Measurements from ENCODE around the gene GRHL1. TPM values are rescaled to one million over a fixed set of nuclear protein-coding genes. Genes with fewer than 3 reads are reported as not detected.

Gene GRHL1
- total and polyA plus RNA-seq, 2 of the 8 experiments (the other 6 are each of a cell fraction or from before 2014, with no cell fraction given): 1.3 to 3.6 TPM

GRCh38 chr2:10035633-10036032, 84.1 kb downstream of the GRHL1 start (continued):
- TF ChIP-seq, protein P1, sequence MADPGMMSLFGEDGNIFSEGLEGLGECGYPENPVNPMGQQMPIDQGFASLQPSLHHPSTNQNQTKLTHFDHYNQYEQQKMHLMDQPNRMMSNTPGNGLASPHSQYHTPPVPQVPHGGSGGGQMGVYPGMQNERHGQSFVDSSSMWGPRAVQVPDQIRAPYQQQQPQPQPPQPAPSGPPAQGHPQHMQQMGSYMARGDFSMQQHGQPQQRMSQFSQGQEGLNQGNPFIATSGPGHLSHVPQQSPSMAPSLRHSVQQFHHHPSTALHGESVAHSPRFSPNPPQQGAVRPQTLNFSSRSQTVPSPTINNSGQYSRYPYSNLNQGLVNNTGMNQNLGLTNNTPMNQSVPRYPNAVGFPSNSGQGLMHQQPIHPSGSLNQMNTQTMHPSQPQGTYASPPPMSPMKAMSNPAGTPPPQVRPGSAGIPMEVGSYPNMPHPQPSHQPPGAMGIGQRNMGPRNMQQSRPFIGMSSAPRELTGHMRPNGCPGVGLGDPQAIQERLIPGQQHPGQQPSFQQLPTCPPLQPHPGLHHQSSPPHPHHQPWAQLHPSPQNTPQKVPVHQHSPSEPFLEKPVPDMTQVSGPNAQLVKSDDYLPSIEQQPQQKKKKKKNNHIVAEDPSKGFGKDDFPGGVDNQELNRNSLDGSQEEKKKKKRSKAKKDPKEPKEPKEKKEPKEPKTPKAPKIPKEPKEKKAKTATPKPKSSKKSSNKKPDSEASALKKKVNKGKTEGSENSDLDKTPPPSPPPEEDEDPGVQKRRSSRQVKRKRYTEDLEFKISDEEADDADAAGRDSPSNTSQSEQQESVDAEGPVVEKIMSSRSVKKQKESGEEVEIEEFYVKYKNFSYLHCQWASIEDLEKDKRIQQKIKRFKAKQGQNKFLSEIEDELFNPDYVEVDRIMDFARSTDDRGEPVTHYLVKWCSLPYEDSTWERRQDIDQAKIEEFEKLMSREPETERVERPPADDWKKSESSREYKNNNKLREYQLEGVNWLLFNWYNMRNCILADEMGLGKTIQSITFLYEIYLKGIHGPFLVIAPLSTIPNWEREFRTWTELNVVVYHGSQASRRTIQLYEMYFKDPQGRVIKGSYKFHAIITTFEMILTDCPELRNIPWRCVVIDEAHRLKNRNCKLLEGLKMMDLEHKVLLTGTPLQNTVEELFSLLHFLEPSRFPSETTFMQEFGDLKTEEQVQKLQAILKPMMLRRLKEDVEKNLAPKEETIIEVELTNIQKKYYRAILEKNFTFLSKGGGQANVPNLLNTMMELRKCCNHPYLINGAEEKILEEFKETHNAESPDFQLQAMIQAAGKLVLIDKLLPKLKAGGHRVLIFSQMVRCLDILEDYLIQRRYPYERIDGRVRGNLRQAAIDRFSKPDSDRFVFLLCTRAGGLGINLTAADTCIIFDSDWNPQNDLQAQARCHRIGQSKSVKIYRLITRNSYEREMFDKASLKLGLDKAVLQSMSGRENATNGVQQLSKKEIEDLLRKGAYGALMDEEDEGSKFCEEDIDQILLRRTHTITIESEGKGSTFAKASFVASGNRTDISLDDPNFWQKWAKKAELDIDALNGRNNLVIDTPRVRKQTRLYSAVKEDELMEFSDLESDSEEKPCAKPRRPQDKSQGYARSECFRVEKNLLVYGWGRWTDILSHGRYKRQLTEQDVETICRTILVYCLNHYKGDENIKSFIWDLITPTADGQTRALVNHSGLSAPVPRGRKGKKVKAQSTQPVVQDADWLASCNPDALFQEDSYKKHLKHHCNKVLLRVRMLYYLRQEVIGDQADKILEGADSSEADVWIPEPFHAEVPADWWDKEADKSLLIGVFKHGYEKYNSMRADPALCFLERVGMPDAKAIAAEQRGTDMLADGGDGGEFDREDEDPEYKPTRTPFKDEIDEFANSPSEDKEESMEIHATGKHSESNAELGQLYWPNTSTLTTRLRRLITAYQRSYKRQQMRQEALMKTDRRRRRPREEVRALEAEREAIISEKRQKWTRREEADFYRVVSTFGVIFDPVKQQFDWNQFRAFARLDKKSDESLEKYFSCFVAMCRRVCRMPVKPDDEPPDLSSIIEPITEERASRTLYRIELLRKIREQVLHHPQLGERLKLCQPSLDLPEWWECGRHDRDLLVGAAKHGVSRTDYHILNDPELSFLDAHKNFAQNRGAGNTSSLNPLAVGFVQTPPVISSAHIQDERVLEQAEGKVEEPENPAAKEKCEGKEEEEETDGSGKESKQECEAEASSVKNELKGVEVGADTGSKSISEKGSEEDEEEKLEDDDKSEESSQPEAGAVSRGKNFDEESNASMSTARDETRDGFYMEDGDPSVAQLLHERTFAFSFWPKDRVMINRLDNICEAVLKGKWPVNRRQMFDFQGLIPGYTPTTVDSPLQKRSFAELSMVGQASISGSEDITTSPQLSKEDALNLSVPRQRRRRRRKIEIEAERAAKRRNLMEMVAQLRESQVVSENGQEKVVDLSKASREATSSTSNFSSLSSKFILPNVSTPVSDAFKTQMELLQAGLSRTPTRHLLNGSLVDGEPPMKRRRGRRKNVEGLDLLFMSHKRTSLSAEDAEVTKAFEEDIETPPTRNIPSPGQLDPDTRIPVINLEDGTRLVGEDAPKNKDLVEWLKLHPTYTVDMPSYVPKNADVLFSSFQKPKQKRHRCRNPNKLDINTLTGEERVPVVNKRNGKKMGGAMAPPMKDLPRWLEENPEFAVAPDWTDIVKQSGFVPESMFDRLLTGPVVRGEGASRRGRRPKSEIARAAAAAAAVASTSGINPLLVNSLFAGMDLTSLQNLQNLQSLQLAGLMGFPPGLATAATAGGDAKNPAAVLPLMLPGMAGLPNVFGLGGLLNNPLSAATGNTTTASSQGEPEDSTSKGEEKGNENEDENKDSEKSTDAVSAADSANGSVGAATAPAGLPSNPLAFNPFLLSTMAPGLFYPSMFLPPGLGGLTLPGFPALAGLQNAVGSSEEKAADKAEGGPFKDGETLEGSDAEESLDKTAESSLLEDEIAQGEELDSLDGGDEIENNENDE (IDR thresholded peaks at IDR 0.05; ENCODE audit: insufficient replicate concordance, low read length): no peak
- no peak for TF ChIP-seq POLR2AphosphoS5 (IDR thresholded peaks at IDR 0.05; ENCODE audit: low read depth, low read length)

All from H1 (cell line).